Left ventricle myocardium inferior (tissue), 1 donor: ENCODE results near the gene IL34. TPM values are rescaled to one million over a fixed set of nuclear protein-coding genes. Genes with fewer than 3 reads are reported as not detected.

Experiments used
- DNase-seq: peaks from one replicate; pipeline ENCODE4 v3.0.0-alpha.2; 2020
- H3K27ac ChIP-seq: fragments of 200-600 bp; replicated peaks from 2 replicates; pipeline ENCODE4 v1.8.0; 2021
- H3K27me3 ChIP-seq: fragments of 200-600 bp; 2 replicates; pipeline ENCODE4 v1.8.0; 2021; ENCODE audit warnings: low read depth
- H3K36me3 ChIP-seq: fragments of 200-600 bp; 2 replicates; pipeline ENCODE4 v1.8.0; 2021
- H3K4me1 ChIP-seq: fragments of 200-600 bp; 2 replicates; pipeline ENCODE4 v1.8.0; 2021
- H3K4me3 ChIP-seq: fragments of 200-600 bp; 2 replicates; pipeline ENCODE4 v1.8.0; 2021; ENCODE audit warnings: mild to moderate bottlenecking, moderate library complexity
- H3K9me3 ChIP-seq: fragments of 200-600 bp; replicated peaks from 2 replicates; pipeline ENCODE4 v1.8.0; 2021
- intact Hi-C: fragments of 100-400 bp; cut with micrococcal nuclease; formaldehyde crosslinking; loops from one replicate; pipeline ENCODE4 v1.11.0; 2022
- total RNA-seq: library from RNA; stranded (reverse); fragmentation: NEBNext Ultra II Directional; extraction: Animal tissue kit (Norgen Biotek cat#: 25700); gene quantifications from one replicate; pipeline ENCODE4 v1.2.1, GENCODE V29; 2021
- TF ChIP-seq, protein P1 (sequence below): fragments of 200-600 bp; IDR thresholded peaks from 2 replicates; pipeline ENCODE4 v1.8.0; 2021; ENCODE audit warnings: antibody characterized with exemption, mild to moderate bottlenecking, borderline replicate concordance
- donor health status: DM: no; HTN: yes; CAD: no; lungs with severe emphysema.

IL34 gene
- total RNA-seq, 1 donor from 2014 or later, result 2.1 TPM

DNA sequence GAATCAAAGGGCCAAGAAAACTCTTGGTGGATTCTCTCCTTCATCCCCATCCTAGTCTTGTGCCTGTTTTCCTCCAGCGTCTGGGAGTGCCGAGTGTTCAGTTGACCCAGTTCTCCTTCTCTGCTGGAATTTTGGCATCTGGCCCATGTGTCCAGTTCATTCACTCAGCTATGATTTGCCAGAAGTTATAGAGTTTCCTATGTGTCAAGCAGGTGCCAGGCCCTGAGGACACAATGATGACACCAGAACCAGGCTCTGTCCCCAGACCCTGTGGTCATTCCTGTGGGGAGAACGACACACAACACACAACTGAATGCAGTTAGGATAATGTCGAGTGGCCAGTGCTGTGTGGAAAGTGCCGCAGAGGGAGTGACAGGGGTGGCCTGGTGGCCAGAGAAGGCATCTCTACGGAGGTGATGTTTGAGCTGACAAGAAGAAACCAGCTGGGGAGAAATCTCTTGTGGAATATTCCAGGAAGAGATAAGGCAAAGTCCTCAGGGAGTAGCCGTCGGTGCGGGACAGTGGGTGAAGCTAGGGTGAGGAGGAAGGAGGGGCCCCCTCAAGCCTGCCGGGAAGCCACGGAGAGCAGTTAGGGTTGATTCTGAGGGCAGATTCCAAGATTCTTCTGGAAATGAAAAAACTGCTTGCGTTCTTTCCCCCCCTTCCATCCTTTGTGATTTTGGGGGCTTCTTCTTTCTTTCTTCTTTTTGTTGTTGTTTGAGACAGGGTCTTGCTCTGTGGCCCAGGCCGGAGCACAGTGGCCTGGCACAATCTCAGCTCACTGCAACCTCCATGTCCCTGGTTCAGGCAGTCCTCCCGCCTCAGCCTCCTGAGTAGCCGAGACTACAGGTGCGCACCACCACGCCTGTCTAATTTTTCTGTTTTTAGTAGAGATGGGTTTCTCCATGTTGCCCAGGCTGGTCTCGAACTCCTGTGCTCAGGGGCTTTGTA lies 35.8 kb upstream of the IL34 start:
- peaks cover 11% of the 10 kb centered on the region for H3K4me1 ChIP-seq
- no peak for DNase-seq
- H3K27me3 ChIP-seq, result no peaks in the 10 kb centered on the region
- intact Hi-C loops, result no loop called here
- TF ChIP-seq, protein P1, sequence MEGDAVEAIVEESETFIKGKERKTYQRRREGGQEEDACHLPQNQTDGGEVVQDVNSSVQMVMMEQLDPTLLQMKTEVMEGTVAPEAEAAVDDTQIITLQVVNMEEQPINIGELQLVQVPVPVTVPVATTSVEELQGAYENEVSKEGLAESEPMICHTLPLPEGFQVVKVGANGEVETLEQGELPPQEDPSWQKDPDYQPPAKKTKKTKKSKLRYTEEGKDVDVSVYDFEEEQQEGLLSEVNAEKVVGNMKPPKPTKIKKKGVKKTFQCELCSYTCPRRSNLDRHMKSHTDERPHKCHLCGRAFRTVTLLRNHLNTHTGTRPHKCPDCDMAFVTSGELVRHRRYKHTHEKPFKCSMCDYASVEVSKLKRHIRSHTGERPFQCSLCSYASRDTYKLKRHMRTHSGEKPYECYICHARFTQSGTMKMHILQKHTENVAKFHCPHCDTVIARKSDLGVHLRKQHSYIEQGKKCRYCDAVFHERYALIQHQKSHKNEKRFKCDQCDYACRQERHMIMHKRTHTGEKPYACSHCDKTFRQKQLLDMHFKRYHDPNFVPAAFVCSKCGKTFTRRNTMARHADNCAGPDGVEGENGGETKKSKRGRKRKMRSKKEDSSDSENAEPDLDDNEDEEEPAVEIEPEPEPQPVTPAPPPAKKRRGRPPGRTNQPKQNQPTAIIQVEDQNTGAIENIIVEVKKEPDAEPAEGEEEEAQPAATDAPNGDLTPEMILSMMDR, result no peak
- peak overlapping the region; percentile 27 for H3K27ac ChIP-seq
- H3K4me3 ChIP-seq, result no peak overlapping the region
- no peaks in the 10 kb centered on the region for H3K9me3 ChIP-seq
- no peaks in the 10 kb centered on the region for H3K36me3 ChIP-seq

DNA sequence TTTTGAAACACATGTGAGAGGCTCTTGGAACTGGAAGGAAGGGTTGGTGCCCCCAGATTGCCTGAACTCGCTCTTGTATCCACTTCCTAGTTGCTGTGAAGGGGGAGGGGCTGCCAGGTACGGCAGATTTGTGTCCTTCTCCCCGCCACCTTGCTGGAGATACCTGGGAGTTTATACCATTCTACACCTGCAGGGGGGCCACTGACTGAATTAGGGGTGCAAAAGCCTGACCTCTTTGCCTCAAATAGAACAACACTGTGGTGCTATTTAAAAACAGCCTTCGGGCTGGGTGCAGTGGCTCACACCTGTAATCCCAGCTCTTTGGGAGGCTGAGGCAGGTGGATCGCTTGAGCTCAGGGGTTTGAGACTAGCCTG lies 35.1 kb upstream of the IL34 start:
- TF ChIP-seq, protein P1, result no peak
- intact Hi-C loops, result no loop called here

DNA sequence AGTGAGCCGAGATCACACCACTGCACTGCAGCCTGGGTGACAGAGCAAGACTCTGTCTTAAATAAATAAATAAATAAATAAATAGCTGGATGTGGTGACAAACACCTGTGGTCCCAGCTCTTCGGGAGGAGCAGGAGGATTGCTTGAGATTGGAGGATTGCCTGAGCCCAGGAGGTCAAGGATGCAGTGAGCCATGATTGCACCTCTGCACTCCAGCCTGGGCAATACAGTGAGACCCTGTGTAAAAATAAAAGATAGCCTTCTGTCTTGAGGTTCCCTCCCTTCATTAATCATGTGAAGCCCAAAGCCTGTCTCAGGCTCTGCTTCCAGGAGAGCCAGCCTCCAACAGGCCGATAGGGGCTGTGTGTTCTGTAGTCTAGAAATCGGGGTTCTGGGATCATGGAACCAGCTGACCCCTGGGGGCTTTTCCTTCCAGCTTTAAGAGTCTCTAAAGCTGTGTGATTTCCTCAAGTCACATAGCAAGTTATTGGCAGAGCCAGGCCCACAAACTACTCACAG lies 34.5 kb upstream of the IL34 start:
- intact Hi-C loops, result no loop called here
- no peaks in the 10 kb centered on the region for H3K9me3 ChIP-seq

More for the DNA sequence above, 35.1 kb upstream of the IL34 start:
- H3K36me3 ChIP-seq, result no peaks in the 10 kb centered on the region
- peak overlapping the region; percentile 27 for H3K27ac ChIP-seq
- peaks cover 11% of the 10 kb centered on the region for H3K4me1 ChIP-seq
- no peak for DNase-seq
- no peaks in the 10 kb centered on the region for H3K9me3 ChIP-seq
- no peaks in the 10 kb centered on the region for H3K27me3 ChIP-seq
- H3K4me3 ChIP-seq, result no peak overlapping the region

DNA sequence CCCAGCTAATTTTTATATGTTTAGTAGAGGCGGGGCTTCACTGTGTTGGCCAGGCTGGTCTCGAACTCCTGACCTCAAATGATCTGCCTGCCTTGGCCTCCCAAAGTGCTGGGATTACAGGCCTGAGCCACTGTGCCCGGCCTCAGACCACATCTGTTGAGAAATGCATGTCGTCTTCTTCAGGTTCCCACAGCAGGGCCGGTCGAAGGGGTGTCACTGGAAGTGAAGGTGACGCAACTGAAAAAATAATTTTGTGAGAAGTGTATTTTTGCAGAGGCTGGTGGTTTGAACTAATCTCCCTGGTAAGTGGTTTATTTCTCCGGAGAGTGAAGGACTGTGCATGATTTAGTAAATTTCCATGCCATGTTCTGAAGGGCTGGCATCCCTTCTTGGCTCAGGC lies 33.4 kb upstream of the IL34 start:
- no peaks in the 10 kb centered on the region for H3K36me3 ChIP-seq
- intact Hi-C loops, result no loop called here
- DNase-seq, result no peak
- H3K27ac ChIP-seq, result no peak overlapping the region
- TF ChIP-seq, protein P1, result no peak
- H3K4me1 ChIP-seq, result peaks cover 11% of the 10 kb centered on the region
- H3K9me3 ChIP-seq, result no peaks in the 10 kb centered on the region
- H3K4me3 ChIP-seq, result no peak overlapping the region
- no peaks in the 10 kb centered on the region for H3K27me3 ChIP-seq

More for the DNA sequence above, 34.5 kb upstream of the IL34 start:
- TF ChIP-seq, protein P1, result no peak
- Histone ChIP-seq H3K36me3 (no peaks in the 10 kb centered on the region), H3K27me3 (no peaks in the 10 kb centered on the region), H3K4me3 (no peak overlapping the region), H3K4me1 (peaks cover 11% of the 10 kb centered on the region), H3K27ac (no peak overlapping the region)
- DNase-seq, result no peak

DNA sequence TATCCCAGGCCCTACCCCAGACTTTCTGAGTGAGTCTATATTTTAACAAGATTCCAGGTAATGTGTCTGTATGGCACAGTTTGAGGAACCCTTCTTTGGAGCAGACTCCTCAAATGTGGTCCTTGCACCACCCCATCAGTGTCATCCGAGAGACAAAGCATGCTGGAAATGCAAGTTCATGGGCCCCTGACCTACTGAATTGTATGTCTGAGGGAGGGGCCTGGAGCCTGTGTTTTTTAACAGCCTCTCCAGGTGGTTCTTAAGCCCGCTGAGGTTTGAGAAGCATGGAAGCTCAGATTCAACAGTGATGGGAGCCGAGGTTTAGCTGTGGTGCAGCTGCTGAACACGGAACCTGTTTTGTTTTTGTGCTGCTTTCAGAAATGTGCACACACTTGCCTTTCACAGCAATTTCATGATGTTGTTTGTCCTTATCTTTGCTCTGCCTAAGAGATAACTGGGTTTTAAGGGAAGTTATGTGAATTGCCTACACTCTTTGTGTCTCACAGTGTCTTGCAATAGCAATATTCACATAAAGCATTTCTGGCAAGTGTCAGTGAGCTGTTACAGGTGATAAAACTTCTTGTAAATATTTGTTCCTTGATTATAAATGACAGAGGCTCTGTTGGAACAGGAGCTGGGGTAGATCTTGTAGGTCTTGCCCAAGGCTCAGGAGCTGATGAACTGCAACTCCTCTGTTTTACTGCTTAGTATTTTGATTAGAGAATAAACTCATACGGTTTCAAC lies 32.0 kb upstream of the IL34 start:
- TF ChIP-seq, protein P1, result no peak
- no peak overlapping the region for H3K27ac ChIP-seq
- H3K4me1 ChIP-seq, result peaks cover 11% of the 10 kb centered on the region
- intact Hi-C loops, result no loop called here
- H3K4me3 ChIP-seq, result no peak overlapping the region
- DNase-seq, result no peak
- H3K27me3 ChIP-seq, result no peaks in the 10 kb centered on the region
- no peaks in the 10 kb centered on the region for H3K9me3 ChIP-seq
- no peaks in the 10 kb centered on the region for H3K36me3 ChIP-seq
